Measurements from ENCODE around the gene LY86.

The LY86 gene

DNA sequence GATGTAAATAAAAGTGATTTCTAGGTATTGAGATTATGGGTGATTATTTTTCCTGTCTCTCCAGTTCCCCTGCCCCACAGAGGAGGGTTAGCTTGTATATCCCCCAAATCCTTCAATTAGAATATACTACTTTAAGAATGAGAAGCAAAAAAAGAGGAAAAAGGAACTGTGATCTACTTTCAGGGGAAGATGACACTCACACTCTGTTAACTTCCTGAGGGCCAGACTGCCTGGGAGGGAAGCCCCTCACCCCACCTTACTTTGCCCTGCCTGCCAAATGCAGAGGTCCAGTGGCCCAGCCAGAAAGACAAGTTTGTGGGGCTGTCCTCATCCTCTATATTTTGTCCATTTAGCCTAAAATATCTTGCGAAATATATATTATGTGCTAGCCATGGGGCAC, 9.2 kb upstream of the LY86 start:
- no peaks in the 10 kb centered on the region for H3K4me1 ChIP-seq (ENCODE audit: control insufficient read depth, insufficient read depth, low read length)
- H3K27me3 ChIP-seq (ENCODE audit: control insufficient read depth, insufficient read depth, low read length), result no peaks in the 10 kb centered on the region
- no peaks in the 10 kb centered on the region for H3K36me3 ChIP-seq (ENCODE audit: control insufficient read depth, insufficient read depth, low read length)
- H3K9ac ChIP-seq (ENCODE audit: low read depth, low read length), result no peak overlapping the region
- no peaks in the 10 kb centered on the region for H3K9me3 ChIP-seq (ENCODE audit: control insufficient read depth, insufficient read depth, low read length)
- H3K4me3 ChIP-seq (ENCODE audit: low read depth, low read length), result no peak overlapping the region

DNA sequence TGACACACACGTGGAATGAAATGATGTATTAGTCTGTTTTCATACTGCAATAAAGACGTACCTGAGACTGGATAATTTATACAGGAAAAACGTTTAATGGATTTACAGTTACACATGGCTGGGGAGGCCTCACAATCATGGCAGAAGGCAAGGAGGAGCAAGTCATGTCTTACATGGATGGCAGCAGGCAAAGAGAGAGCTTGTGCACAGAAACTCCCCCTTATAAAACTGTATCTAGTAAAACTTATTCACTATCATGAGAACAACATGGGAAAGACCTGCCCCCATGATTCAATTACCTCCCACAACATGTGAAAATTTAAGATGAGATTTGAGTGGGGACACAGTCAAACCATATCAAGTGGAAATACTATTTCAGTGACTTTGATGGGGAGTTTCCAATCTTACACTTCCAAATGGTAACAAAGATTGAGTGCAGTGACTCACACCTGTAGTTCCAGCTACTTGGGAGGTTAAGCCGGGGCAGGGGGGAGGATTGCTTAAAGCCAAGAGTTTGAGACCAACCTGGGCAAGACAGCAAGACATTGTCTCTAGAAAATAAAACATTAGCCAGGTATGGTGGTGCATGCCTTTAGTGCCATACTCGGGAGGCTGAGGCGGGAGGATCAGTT, 8.2 kb upstream of the LY86 start:
- no peak overlapping the region for H3K4me3 ChIP-seq (ENCODE audit: low read depth, low read length)
- no peaks in the 10 kb centered on the region for H3K27me3 ChIP-seq (ENCODE audit: control insufficient read depth, insufficient read depth, low read length)
- no peaks in the 10 kb centered on the region for H3K9me3 ChIP-seq (ENCODE audit: control insufficient read depth, insufficient read depth, low read length)
- no peaks in the 10 kb centered on the region for H3K36me3 ChIP-seq (ENCODE audit: control insufficient read depth, insufficient read depth, low read length)
- no peaks in the 10 kb centered on the region for H3K4me1 ChIP-seq (ENCODE audit: control insufficient read depth, insufficient read depth, low read length)
- no peak overlapping the region for H3K9ac ChIP-seq (ENCODE audit: low read depth, low read length)

DNA sequence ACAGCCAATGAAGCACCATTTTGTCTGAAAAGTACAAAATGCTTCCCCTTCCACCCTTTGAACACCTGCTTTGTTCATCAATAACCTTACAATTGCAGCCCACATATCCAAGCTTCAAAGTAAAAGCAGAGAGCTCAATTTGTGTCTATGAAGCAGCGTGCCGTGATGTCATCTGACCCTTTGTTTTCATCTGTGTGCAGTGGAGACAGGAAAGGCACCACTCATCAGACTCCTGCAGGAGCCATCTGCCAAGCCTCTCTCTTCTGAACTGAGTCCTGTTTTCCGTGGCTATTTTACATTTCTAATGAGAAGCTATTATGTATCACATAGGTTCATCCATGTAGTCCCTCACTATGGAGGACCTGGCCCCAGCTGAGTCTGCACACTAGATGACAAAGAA, 7.5 kb upstream of the LY86 start:
- Histone ChIP-seq H3K9me3 (ENCODE audit: control insufficient read depth, insufficient read depth, low read length) (no peaks in the 10 kb centered on the region), H3K4me1 (ENCODE audit: control insufficient read depth, insufficient read depth, low read length) (no peaks in the 10 kb centered on the region), H3K36me3 (ENCODE audit: control insufficient read depth, insufficient read depth, low read length) (no peaks in the 10 kb centered on the region), H3K9ac (ENCODE audit: low read depth, low read length) (no peak overlapping the region), H3K27me3 (ENCODE audit: control insufficient read depth, insufficient read depth, low read length) (no peaks in the 10 kb centered on the region), H3K4me3 (ENCODE audit: low read depth, low read length) (no peak overlapping the region)

DNA sequence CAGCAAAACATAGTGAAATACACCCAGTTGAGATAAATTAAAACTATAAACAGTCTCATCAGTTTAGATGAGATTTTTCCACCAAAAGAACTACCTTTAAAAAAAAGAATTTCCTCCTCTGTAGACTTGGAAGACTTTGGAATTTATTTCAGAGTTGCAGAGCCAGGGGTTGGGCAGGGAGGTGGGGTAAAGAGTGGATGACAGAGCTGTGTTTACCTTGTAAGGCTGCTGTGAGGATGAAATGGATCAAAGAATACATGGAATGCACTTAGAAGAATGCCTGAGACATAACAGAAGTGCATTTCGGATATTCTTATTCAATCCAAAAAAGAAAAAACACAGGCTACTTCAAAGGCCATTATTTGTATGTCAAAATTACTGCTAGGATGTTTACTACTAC, 6.4 kb upstream of the LY86 start:
- no peaks in the 10 kb centered on the region for H3K36me3 ChIP-seq (ENCODE audit: control insufficient read depth, insufficient read depth, low read length)
- no peaks in the 10 kb centered on the region for H3K9me3 ChIP-seq (ENCODE audit: control insufficient read depth, insufficient read depth, low read length)
- H3K27me3 ChIP-seq (ENCODE audit: control insufficient read depth, insufficient read depth, low read length), result no peaks in the 10 kb centered on the region
- H3K4me1 ChIP-seq (ENCODE audit: control insufficient read depth, insufficient read depth, low read length), result no peaks in the 10 kb centered on the region
- no peak overlapping the region for H3K4me3 ChIP-seq (ENCODE audit: low read depth, low read length)
- H3K9ac ChIP-seq (ENCODE audit: low read depth, low read length), result no peak overlapping the region

DNA sequence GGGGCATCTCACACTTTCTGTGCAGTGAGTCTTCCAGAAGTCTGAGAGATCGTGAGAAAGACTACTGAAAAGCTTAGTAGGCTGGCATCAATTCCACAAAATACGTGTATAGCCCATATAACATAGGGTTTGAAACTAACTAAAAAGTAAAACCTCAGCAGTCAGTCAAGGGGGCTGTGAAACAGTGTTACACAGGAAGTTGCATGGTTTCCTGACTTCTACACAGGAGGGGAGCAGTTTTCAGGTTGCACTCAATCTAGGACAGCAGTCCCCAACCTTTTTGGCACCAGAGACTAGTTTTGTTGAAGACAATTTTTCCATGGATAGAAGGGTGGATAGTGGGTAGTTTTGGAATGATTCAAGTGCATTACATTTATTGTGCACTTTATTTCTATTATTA, 4.7 kb upstream of the LY86 start:
- H3K9me3 ChIP-seq (ENCODE audit: control insufficient read depth, insufficient read depth, low read length), result no peaks in the 10 kb centered on the region
- no peak overlapping the region for H3K4me3 ChIP-seq (ENCODE audit: low read depth, low read length)
- no peaks in the 10 kb centered on the region for H3K27me3 ChIP-seq (ENCODE audit: control insufficient read depth, insufficient read depth, low read length)
- no peaks in the 10 kb centered on the region for H3K4me1 ChIP-seq (ENCODE audit: control insufficient read depth, insufficient read depth, low read length)
- no peak overlapping the region for H3K9ac ChIP-seq (ENCODE audit: low read depth, low read length)
- H3K36me3 ChIP-seq (ENCODE audit: control insufficient read depth, insufficient read depth, low read length), result no peaks in the 10 kb centered on the region

DNA sequence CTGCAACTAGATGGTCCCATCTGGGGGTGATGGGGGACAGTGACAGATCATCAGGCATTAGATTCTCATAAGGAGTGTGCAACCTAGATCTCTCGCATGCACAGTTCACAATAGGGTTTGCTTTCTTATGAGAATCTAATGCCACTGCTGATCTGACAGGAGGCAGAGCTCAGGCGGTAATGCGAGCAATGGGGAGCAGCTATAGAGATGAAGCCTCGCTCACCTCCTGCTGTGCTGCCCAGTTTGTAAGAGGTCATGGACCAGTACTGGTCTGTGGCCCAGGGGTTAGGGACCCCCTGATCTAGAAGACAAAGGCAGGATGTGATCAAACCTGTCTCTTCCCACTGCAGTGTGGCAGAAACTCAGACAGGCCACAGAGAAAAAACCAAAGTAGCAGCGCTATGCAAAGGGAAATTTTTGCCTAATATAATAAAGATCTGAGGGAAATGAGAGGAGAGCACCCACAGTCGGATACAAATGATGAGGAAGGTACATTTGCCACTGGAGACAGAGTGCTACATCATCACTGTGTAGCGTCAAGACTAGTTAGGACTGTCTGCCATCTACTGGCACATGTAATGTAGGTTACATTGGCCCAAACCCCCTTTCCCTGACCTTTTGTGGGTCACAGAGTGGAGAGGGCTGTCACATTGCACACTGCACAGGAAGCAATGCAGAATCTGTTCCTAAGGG, 4.1 kb upstream of the LY86 start:
- Histone ChIP-seq H3K9me3 (ENCODE audit: control insufficient read depth, insufficient read depth, low read length) (no peaks in the 10 kb centered on the region), H3K9ac (ENCODE audit: low read depth, low read length) (no peak overlapping the region), H3K4me1 (ENCODE audit: control insufficient read depth, insufficient read depth, low read length) (no peaks in the 10 kb centered on the region), H3K4me3 (ENCODE audit: low read depth, low read length) (no peak overlapping the region), H3K27me3 (ENCODE audit: control insufficient read depth, insufficient read depth, low read length) (no peaks in the 10 kb centered on the region), H3K36me3 (ENCODE audit: control insufficient read depth, insufficient read depth, low read length) (no peaks in the 10 kb centered on the region)

DNA sequence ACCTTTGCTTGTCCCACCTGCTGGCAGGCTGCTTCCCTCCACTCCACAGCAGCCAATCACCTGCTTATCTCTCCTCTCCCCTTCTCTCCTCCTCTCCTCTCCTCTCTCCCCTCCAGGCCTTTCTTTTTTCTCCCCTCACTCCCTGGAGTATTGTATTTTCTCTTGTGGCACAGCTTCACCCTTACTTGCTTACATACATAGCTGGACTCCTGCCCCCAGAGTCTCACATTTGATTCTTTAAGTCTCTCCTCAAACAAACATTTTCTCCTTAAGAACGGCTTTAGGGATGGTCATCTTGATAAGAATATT, 3.6 kb upstream of the LY86 start:
- Histone ChIP-seq H3K27me3 (ENCODE audit: control insufficient read depth, insufficient read depth, low read length) (no peaks in the 10 kb centered on the region), H3K9me3 (ENCODE audit: control insufficient read depth, insufficient read depth, low read length) (no peaks in the 10 kb centered on the region), H3K36me3 (ENCODE audit: control insufficient read depth, insufficient read depth, low read length) (no peaks in the 10 kb centered on the region), H3K9ac (ENCODE audit: low read depth, low read length) (no peak overlapping the region), H3K4me1 (ENCODE audit: control insufficient read depth, insufficient read depth, low read length) (no peaks in the 10 kb centered on the region), H3K4me3 (ENCODE audit: low read depth, low read length) (no peak overlapping the region)

DNA sequence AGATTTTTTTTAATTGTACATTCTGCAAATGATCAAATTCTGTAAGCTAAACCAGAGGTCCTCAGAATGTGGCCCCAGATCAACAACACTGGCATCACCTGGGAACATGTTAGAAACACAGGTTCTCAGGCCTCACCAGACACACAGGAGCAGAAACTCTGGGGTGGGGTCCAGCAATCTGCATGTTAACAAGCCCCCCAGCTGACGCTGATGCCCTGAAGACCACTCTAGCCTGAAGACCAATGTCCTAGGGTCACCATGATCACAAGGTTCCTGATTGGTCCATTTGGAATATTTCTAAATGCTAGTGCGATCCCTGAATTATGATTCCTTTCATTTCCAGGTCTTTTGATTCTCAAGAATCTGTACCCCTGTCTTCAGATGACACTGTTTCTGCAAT, 2.4 kb upstream of the LY86 start:
- Histone ChIP-seq H3K36me3 (ENCODE audit: control insufficient read depth, insufficient read depth, low read length) (no peaks in the 10 kb centered on the region), H3K9ac (ENCODE audit: low read depth, low read length) (no peak overlapping the region), H3K27me3 (ENCODE audit: control insufficient read depth, insufficient read depth, low read length) (no peaks in the 10 kb centered on the region), H3K4me1 (ENCODE audit: control insufficient read depth, insufficient read depth, low read length) (no peaks in the 10 kb centered on the region), H3K4me3 (ENCODE audit: low read depth, low read length) (no peak overlapping the region), H3K9me3 (ENCODE audit: control insufficient read depth, insufficient read depth, low read length) (no peaks in the 10 kb centered on the region)

DNA sequence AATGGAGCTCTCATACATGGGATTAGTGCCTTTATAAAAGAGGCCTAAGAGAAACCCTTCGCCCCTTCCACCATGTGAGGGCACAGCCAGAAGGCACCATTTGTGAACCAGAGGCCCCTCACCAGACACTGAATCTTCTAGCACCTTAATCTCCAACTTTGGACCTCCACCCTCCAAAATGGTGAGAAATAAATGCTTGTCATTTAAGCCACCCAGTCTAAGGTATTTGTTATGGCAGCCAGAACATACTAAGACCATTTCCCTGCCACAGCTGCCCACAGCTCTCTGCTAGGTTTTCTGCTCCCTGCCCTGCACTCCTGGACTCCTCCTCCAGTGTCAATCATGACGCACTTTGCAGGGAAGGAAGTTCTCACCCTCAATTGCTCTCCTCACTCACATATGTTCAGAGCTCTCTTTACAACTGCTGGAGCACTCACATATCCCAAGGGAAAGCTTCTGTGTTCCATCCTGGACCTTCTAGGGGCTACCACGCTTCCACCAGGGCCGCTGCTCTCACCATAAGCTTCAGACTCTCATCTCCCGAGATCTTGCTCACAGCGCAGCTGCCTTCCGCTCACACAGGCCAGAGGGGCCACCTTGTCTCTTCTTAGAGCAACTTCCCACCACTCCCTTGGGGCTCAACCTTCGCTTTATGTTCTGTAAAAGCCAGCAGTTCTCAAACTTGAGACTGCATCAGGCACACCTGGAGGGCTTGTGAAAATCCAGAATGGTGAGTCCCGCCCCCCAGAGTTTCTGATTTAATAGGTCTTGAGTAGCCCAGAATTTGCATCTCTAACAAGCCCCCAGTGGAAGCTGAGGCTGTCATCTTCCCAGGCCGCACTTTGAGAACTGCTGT, 1.6 kb upstream of the LY86 start:
- Histone ChIP-seq H3K9ac (ENCODE audit: low read depth, low read length) (no peak overlapping the region), H3K4me1 (ENCODE audit: control insufficient read depth, insufficient read depth, low read length) (no peaks in the 10 kb centered on the region), H3K36me3 (ENCODE audit: control insufficient read depth, insufficient read depth, low read length) (no peaks in the 10 kb centered on the region), H3K9me3 (ENCODE audit: control insufficient read depth, insufficient read depth, low read length) (no peaks in the 10 kb centered on the region), H3K4me3 (ENCODE audit: low read depth, low read length) (no peak overlapping the region), H3K27me3 (ENCODE audit: control insufficient read depth, insufficient read depth, low read length) (no peaks in the 10 kb centered on the region)

DNA sequence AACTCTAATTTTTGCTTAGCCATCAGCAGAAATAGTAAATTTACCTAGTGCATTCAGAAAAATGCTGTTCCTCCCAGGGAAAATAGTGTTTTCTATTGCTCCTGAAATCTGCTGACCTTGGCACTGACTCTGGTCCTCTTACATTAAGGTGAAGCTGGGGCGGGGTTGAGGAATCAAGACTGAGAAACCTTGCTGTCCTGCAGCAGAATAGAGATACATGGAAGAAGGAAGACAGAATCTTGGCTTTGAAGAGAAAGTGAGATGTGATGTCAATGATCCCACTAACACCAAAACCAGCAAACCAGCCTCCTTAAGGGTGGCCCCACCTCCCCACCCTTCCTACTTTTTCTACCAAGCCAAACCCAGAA, 840 bp upstream of the LY86 start:
- Histone ChIP-seq H3K27me3 (ENCODE audit: control insufficient read depth, insufficient read depth, low read length) (no peaks in the 10 kb centered on the region), H3K9me3 (ENCODE audit: control insufficient read depth, insufficient read depth, low read length) (no peaks in the 10 kb centered on the region), H3K36me3 (ENCODE audit: control insufficient read depth, insufficient read depth, low read length) (no peaks in the 10 kb centered on the region), H3K4me3 (ENCODE audit: low read depth, low read length) (no peak overlapping the region), H3K9ac (ENCODE audit: low read depth, low read length) (no peak overlapping the region), H3K4me1 (ENCODE audit: control insufficient read depth, insufficient read depth, low read length) (no peaks in the 10 kb centered on the region)

DNA sequence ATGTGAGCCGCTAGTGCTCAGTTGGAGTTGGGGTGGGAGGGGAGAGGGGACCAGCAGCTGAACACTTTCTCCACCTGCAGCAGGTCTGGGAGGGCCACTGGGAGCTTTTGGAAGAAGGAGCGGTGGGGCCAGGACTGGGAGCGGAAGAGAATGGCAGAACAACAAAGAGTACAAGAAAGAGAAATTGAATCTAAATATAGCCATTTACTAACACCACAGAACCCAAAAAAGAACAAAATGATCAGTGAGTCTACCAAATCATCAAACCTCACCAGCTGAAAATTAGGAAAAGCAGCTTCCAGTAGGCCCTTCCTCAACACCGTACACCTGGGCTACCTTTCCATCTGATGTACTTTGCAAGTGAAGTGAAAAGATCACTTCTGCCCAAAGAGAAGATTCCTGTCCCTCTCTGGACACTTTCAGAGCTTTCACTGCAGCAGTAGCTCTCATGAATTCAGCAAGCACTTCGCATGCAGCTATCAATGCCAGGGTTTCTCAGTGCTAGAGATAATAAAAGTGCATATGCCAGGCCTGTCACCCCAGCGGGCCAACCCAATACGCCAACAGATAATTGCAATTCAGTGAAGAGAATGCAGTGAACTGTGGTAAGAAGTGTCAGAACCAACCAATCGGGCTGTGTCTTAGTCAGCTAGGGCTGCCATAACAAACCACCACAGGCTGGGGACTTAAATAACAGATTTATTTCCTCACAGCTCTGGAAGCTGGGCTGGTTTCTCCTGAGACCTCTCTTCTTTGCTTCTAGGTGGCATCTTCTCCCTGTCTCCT, 597 bp downstream of the LY86 start:
- H3K4me3 ChIP-seq (ENCODE audit: low read depth, low read length), result no peak overlapping the region

More for the DNA sequence above, 597 bp downstream of the LY86 start:
- H3K9me3 ChIP-seq (ENCODE audit: control insufficient read depth, insufficient read depth, low read length), result no peaks in the 10 kb centered on the region
- no peaks in the 10 kb centered on the region for H3K4me1 ChIP-seq (ENCODE audit: control insufficient read depth, insufficient read depth, low read length)
- no peaks in the 10 kb centered on the region for H3K36me3 ChIP-seq (ENCODE audit: control insufficient read depth, insufficient read depth, low read length)
- H3K27me3 ChIP-seq (ENCODE audit: control insufficient read depth, insufficient read depth, low read length), result no peaks in the 10 kb centered on the region
- no peak overlapping the region for H3K9ac ChIP-seq (ENCODE audit: low read depth, low read length)
